GM18508 (cell line): ENCODE results near the gene KRT9.

Experiments used
- ATAC-seq: cut with Tn5 transposase; IDR thresholded peaks from one replicate; pipeline ENCODE4 v1.9.1; 2021; ENCODE audit warnings: moderate number of reproducible peaks; ENCODE audit not compliant: insufficient read depth, unreplicated experiment

The KRT9 gene

DNA sequence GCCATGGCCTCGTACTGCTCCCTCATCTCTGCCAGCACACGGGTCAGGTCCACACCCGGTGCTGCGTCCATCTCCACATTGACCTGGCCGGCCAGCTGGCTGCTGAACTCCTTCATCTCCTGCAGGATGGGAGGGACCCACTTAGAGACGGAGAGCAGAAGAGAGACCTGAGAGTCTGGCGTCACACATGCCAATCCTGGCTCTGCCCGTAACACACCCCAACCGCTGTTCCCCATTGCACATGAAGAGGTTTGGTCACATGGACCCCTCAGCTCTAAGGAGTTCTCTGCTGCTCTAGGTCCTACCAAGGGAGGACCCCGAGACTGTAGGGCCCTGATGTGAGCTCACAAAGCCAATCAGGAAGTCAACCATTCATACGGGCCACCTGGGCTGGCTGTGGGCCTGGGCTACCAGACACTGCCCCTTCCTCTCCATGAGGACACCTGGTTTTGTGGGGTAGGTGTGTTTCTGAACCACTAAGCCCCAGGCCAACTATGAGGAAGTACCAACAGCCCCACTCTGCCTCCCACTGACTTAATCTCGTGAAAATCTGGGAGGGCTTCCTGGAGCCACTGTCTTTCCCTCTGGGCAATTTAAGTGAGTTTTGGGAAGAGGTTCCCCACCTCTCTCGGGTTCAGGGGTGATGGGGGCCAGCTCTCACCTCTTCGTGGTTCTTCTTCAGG lies 55.6 kb downstream of the KRT9 start:
- no peak for ATAC-seq
